RWPE2 (cell line): ENCODE data around the gene KBTBD2.
"Not testable (repeated sequence)": the region's sequence is repeated elsewhere in the genome, so short reads cannot be mapped to it uniquely, and the experiment has no call there.

Source experiments
- ATAC-seq: fragments of 200-7000 bp; cut with Tn5 transposase; 3 replicates; pipeline ENCODE4 v1.9.1; 2021; ENCODE audit warnings: low read depth
- DNase-seq: peaks from one replicate; pipeline ENCODE4 v3.0.0-alpha.2; 2020; ENCODE audit warnings: low spot score
- H3K27ac ChIP-seq: fragments of 450-650 bp; 2 replicates; pipeline ENCODE4 v1.5.1; 2017; ENCODE audit warnings: mild to moderate bottlenecking; ENCODE audit not compliant: poor library complexity, severe bottlenecking
- H3K27me3 ChIP-seq: fragments of 250-450 bp; sonication (Bioruptor Pico); 2 replicates; pipeline ENCODE4 v1.5.1; 2021; ENCODE audit warnings: mild to moderate bottlenecking, moderate library complexity; ENCODE audit not compliant: insufficient read depth, poor library complexity, severe bottlenecking
- H3K36me3 ChIP-seq: fragments of 250-450 bp; sonication (Bioruptor Pico); 2 replicates; pipeline ENCODE4 v1.5.1; 2020; ENCODE audit warnings: low read depth, mild to moderate bottlenecking, moderate library complexity
- H3K4me1 ChIP-seq: fragments of 250-450 bp; sonication (Bioruptor Pico); 2 replicates; pipeline ENCODE4 v1.5.1; 2021; ENCODE audit warnings: mild to moderate bottlenecking, moderate library complexity; ENCODE audit not compliant: insufficient read depth, poor library complexity, severe bottlenecking
- H3K4me3 ChIP-seq: fragments of 250-450 bp; sonication (Bioruptor Pico); 2 replicates; pipeline ENCODE4 v1.5.1; 2021; ENCODE audit warnings: mild to moderate bottlenecking, moderate library complexity; ENCODE audit not compliant: severe bottlenecking
- H3K9me3 ChIP-seq: fragments of 250-450 bp; sonication (Bioruptor Pico); 2 replicates; pipeline ENCODE4 v1.5.1; 2021; ENCODE audit warnings: mild to moderate bottlenecking, moderate library complexity; ENCODE audit not compliant: severe bottlenecking
- TF ChIP-seq, protein P1 (sequence below): fragments of 450-650 bp; IDR thresholded peaks from one replicate; pipeline ENCODE4 v1.5.1; 2017; ENCODE audit warnings: mild to moderate bottlenecking, moderate library complexity; ENCODE audit not compliant: poor library complexity, severe bottlenecking

KBTBD2 gene

DNA sequence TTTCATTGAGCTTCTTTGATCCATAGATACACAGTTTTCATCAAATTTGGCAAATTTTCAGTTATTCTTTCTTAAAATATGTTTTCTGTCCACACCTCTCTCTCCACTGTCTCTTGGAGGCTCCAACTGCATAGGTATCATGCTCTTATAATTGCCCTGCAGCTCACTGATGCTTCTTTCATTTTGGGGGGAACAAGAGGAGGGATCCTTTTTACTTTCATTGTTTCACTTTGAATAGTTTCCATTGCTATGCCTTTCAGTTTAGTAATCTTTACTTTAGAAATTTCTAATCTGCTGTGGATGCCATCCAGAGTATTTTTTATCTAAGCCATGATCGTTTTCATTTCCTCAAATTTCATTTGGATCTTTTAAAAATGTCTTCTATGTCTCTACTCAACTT, 32.9 kb downstream of the KBTBD2 start:
- Histone ChIP-seq H3K4me3 (no peak overlapping the region), H3K9me3 (no peaks in the 10 kb centered on the region), H3K4me1 (no peaks in the 10 kb centered on the region), H3K36me3 (no peaks in the 10 kb centered on the region), H3K27me3 (no peaks in the 10 kb centered on the region), H3K27ac (no peak overlapping the region)
- DNase-seq (no peak), ATAC-seq (no peak)
- TF ChIP-seq, protein P1, sequence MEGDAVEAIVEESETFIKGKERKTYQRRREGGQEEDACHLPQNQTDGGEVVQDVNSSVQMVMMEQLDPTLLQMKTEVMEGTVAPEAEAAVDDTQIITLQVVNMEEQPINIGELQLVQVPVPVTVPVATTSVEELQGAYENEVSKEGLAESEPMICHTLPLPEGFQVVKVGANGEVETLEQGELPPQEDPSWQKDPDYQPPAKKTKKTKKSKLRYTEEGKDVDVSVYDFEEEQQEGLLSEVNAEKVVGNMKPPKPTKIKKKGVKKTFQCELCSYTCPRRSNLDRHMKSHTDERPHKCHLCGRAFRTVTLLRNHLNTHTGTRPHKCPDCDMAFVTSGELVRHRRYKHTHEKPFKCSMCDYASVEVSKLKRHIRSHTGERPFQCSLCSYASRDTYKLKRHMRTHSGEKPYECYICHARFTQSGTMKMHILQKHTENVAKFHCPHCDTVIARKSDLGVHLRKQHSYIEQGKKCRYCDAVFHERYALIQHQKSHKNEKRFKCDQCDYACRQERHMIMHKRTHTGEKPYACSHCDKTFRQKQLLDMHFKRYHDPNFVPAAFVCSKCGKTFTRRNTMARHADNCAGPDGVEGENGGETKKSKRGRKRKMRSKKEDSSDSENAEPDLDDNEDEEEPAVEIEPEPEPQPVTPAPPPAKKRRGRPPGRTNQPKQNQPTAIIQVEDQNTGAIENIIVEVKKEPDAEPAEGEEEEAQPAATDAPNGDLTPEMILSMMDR = no peak

DNA sequence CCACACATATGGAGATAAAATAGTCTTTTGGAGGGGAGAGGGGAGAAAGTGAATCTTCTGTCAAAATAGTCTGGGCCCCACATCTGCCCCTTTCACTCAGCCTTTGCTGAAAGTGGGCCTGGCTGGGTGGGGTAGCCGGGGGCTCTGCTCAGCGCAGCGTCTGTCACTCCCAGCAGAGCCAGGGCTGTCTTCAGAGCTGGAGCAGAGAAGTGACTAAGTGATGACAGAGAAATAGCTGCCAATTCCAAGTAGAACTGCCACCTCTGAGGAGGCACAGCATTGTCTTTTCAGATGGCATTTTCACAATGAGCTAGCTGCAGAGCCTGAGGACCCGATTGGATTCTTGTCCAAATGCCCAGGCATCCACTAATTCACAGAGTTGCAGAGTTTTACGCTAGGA, 34.5 kb downstream of the KBTBD2 start:
- H3K27me3 ChIP-seq, H3K4me3 ChIP-seq, ATAC-seq, DNase-seq, H3K36me3 ChIP-seq, H3K27ac ChIP-seq, H3K4me1 ChIP-seq, H3K9me3 ChIP-seq: not testable (repeated sequence)

DNA sequence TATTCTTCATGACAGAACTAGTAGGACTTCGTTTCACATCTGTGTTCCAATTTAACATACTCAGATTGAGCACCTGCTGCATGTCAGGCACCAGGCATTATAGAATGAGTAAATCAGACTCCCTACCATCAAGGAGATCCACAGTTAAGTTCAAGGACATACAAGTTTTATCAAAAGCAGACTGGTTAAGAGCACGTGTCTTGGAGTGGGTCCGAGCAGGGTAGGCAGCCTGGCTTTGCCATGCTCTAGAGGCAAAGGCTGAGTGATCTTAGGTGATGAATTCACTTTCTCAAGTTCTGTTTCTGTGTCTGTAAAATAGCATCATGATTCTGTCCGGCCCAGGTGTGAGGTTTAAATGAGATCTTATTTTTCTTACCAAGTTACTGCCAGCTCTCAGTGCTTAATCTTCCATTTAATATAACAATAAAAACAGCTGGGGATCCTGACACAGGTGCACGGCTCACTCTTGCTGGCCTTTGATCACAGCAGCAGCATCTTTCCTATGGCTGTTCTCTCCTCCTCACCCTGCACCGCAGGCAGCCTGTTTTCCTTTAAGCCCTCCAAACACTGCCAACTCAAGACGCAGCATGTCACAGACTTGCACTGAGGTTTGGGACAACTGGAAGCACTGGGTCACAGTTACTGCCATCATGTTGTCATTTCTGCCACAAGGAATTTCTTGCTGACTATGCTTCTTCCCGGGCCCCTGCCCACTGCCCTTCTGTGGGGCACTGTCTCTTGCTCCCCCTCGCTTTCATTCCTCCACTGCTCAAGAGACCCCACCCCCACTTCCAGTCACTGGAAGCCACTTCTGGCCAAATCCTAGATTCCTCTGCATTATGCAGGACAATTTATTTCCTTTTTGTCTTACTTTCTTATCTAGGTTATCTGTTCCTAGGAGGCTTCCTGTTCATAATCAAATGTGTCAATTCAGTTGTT, 35.5 kb downstream of the KBTBD2 start:
- H3K4me1 ChIP-seq = not testable (repeated sequence)

DNA sequence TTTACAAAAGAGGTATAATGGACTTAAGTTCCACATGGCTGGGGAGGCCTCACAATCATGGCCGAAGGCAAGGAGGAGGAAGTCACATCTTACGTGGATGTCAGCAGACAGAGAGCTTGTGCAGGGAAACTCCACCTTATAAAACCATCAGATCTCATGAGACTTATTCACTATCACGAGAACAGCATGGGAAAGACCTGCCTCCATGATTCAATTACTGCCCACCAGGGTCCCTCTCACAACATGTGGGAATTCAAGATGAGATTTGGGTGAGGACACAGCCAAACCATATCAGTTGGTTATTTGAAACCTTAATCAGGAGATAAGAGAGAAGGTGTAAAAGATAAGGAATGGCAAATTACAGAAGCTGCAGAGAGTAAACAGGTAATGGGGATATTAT, 40.9 kb downstream of the KBTBD2 start:
- DNase-seq, H3K27ac ChIP-seq, H3K9me3 ChIP-seq, H3K27me3 ChIP-seq, H3K4me3 ChIP-seq, H3K4me1 ChIP-seq, ATAC-seq, H3K36me3 ChIP-seq: not testable (repeated sequence)

More for the DNA sequence above, 35.5 kb downstream of the KBTBD2 start:
- H3K9me3 ChIP-seq, DNase-seq, H3K27ac ChIP-seq, H3K27me3 ChIP-seq, H3K4me3 ChIP-seq, ATAC-seq, H3K36me3 ChIP-seq: not testable (repeated sequence)

DNA sequence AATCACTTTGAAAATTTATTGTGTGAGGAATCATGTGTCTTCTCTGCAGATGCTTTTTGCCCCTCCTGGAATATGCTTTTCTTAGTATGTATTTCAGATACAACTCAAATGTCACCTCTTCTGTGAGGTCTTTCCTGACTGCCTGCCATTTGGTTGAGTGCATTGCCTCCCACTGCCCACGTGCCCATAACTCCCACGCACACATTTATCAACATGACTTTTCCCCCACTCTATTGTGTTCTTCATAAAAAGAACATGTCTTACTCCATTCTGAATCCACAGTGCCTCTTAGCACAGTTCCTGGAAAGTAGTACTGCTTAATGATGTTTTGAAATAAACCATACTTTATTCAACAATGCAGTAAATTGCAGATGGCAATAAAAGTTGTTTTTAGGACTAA, 42.9 kb downstream of the KBTBD2 start:
- not testable (repeated sequence) for H3K4me1 ChIP-seq, ATAC-seq, H3K36me3 ChIP-seq, H3K4me3 ChIP-seq, H3K27ac ChIP-seq, H3K27me3 ChIP-seq, H3K9me3 ChIP-seq, DNase-seq

DNA sequence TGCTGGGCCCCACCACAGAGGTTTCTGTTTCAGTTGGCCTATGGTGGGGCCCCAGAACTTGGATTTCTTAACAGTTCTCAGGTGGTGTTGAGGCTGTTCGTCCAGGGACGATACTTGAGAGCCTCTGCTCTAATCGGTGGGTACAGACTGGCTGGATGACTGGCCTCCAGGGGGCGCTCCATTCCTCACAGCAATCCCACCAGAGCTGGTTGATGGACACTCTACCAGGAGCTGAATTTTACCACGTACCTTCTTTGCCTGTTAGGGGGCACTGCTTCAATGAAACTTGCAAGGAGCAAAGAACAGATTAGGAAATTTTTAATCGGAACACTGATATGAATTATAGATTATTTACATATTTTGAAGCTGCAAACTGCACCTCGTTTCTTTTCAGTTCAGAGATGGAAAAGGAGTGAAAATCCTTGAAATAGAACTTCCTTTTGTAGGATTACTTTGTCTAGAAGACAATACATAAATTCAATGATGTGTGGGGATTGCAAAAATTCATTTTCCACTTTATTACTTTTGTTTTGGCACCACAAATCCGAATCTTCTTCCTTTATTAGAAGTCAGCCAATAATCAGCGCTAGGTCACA, 44.8 kb downstream of the KBTBD2 start:
- Histone ChIP-seq H3K9me3 (no peaks in the 10 kb centered on the region), H3K27ac (no peak overlapping the region), H3K36me3 (no peaks in the 10 kb centered on the region), H3K4me3 (no peak overlapping the region), H3K27me3 (no peaks in the 10 kb centered on the region), H3K4me1 (no peaks in the 10 kb centered on the region)
- ATAC-seq (peak; percentile 99), DNase-seq (peak; percentile 67)
- TF ChIP-seq, protein P1 = peak; percentile 88

DNA sequence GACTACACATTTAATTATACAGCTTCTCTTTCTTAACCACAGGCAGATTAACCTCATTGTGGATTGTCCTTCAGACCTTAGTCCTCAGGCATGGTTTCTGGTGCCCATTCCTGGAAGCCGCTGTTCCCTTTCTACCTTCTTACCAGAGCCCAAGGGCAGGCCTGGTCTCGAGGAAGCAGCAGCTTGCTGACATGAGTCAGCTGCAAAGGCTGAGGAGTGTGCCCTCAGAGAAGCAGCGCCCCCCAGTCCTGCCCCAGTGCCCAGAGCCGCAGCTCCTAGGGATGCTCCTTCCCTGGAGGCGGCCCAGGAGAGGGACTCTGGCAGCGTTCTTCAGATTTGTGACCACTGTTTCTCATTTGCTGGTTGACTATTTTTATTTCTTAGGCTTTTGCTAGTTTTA, 46.8 kb downstream of the KBTBD2 start:
- ATAC-seq, DNase-seq: not testable (repeated sequence)

DNA sequence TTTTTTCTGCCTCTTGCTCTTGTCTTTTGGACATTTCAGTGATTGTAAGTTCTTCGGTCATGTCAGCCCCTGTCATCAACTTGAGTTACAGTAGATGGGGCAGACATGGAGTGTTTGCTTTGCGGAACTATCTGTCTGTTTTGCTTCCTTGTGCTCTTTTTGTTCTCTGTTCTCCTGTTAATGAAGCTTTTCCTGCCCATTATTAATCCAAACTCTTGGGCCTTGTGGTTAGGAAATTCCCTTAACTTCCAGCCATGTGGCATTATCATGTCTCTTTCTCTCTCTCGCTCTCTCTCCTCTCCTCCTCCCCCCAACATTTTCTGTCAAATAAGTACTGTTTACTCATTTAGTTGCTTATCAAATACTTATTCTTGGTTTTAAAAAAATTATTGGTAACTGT, 47.8 kb downstream of the KBTBD2 start:
- not testable (repeated sequence) for ATAC-seq, H3K4me3 ChIP-seq, H3K27ac ChIP-seq, H3K4me1 ChIP-seq, H3K36me3 ChIP-seq, H3K27me3 ChIP-seq, DNase-seq, H3K9me3 ChIP-seq

More for the DNA sequence above, 46.8 kb downstream of the KBTBD2 start:
- not testable (repeated sequence) for H3K9me3 ChIP-seq, H3K27ac ChIP-seq, H3K4me1 ChIP-seq, H3K4me3 ChIP-seq, H3K27me3 ChIP-seq, H3K36me3 ChIP-seq

DNA sequence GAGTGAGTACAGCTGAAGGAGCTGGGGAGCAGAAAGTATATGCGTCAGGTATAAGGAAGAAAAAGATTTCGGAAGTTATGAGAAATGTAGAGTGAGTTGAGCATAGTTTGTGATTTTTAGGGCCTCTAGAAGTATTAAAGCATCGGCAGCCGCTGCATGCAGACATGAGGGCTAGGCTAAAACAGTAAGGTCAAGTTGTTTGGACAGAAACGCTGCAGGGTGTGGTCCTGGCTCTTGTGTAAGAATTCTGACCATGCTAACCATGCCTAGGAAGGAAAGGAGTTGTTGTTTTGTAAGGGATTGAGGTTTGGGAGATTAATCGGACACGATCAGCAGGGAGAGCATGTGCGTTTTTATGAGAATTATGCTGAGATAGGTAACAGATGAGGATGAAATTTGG, 51.7 kb downstream of the KBTBD2 start:
- H3K4me3 ChIP-seq, DNase-seq, ATAC-seq, H3K9me3 ChIP-seq, H3K4me1 ChIP-seq, H3K27ac ChIP-seq, H3K27me3 ChIP-seq, H3K36me3 ChIP-seq: not testable (repeated sequence)
